ENCODE measurements around the gene TMEM205. TPM values are rescaled to one million over a fixed set of nuclear protein-coding genes. Genes with fewer than 3 reads are reported as not detected.
A peak's percentile ranks its signal among the peaks of the same experiment; 100 is the strongest.

The TMEM205 gene
- total and polyA plus RNA-seq, 2 donors = 54.5 to 75.2 TPM

DNA sequence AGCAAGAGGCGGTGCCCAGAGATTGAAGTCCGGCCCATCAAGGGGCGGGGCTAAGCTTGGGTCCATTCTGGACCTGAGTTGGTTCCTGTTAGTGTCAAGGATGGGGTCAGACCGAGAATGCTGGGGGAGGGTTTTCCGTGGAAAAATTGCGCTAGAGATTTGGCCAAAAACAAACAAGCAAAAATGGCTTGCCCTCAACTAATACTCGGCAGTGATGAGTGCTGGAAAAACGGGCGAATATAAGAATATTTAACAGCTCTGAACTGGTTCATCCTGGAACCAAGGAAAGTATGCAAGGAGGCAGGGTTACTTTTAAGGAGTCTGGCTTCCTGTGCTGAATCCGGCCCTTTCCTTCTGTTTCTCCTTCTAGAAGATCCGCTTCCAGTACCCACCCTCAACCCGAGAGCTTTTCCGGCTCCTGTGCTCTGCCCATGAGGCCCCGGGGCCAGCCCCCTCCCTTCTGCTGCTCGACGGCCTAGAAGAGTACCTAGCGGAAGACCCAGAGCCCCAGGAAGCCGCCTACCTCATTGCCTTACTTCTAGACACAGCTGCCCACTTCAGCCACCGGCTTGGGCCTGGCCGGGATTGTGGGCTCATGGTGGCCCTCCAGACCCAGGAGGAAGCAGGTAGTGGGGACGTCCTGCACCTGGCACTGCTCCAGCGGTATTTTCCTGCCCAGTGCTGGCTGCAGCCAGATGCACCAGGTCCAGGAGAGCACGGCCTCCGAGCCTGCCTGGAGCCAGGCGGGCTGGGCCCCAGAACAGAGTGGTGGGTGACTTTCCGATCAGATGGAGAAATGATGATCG, 29.3 kb upstream of the TMEM205 start:
- H3K27ac ChIP-seq (ENCODE audit: low read depth in 1 of 2, low read length in 1 of 2) = peak overlapping the region; percentile 98
- DNase-seq (ENCODE audit: low read depth in 6 of 9, low spot score in 9 of 9) = peak in 8 of 9 donors; percentile 55 to 93 (median 82)
- no peaks in the 10 kb centered on the region for H3K27me3 ChIP-seq (ENCODE audit: control insufficient read depth in 2 of 2, insufficient read depth in 1 of 2, low read length in 1 of 2)
- H3K4me1 ChIP-seq (ENCODE audit: control insufficient read depth in 2 of 2, insufficient read depth in 2 of 2, low read length in 2 of 2) = peaks cover 19 to 40% of the 10 kb centered on the region in 2 donors
- peak overlapping the region; percentile 72 to 90 for H3K4me3 ChIP-seq (ENCODE audit: low read length in 2 of 2)
- 8% methylated on average over 27 of the region's 27 CpGs for WGBS
- H3K36me3 ChIP-seq (ENCODE audit: control insufficient read depth in 2 of 2, insufficient read depth in 2 of 2, low read length in 1 of 2) = peaks cover 6 to 14% of the 10 kb centered on the region in 2 donors
- H3K9me3 ChIP-seq (ENCODE audit: control insufficient read depth in 2 of 2, insufficient read depth in 1 of 2, low read length in 1 of 2) = no peaks in the 10 kb centered on the region

GRCh38 chr19:11374433-11375142, 28.5 kb upstream of the TMEM205 start, which contains the start of gene SWSAP1:
SWSAP1 (plus strand) TSS chr19:11374666; CDS start chr19:11374681, 15 bp downstream.
- Histone ChIP-seq H3K4me3 (ENCODE audit: low read length in 2 of 2) (peak within 1 kb of the TSS; percentile 72 to 90), H3K36me3 (ENCODE audit: control insufficient read depth in 2 of 2, insufficient read depth in 2 of 2, low read length in 1 of 2) (peaks cover 6 to 14% of the 10 kb centered on the region in 2 donors), H3K27me3 (ENCODE audit: control insufficient read depth in 2 of 2, insufficient read depth in 1 of 2, low read length in 1 of 2) (no peaks in the 10 kb centered on the region), H3K4me1 (ENCODE audit: control insufficient read depth in 2 of 2, insufficient read depth in 2 of 2, low read length in 2 of 2) (peaks cover 14 to 35% of the 10 kb centered on the region in 2 donors), H3K9me3 (ENCODE audit: control insufficient read depth in 2 of 2, insufficient read depth in 1 of 2, low read length in 1 of 2) (no peaks in the 10 kb centered on the region), H3K27ac (ENCODE audit: low read depth in 1 of 2, low read length in 1 of 2) (peak within 1 kb of the TSS; percentile 98 to 99)
- peak; percentile 97 to 100 (median 98) for DNase-seq (ENCODE audit: low read depth in 6 of 9, low spot score in 9 of 9)
- WGBS = under 1% methylated on average over 44 of the region's 44 CpGs

GRCh38 chr19:11373885-11374432, 27.9 kb upstream of the TMEM205 start:
- Histone ChIP-seq H3K9me3 (ENCODE audit: control insufficient read depth in 2 of 2, insufficient read depth in 1 of 2, low read length in 1 of 2) (no peaks in the 10 kb centered on the region), H3K4me3 (ENCODE audit: low read length in 2 of 2) (peak overlapping the region; percentile 72 to 90), H3K4me1 (ENCODE audit: control insufficient read depth in 2 of 2, insufficient read depth in 2 of 2, low read length in 2 of 2) (peaks cover 14 to 35% of the 10 kb centered on the region in 2 donors), H3K27me3 (ENCODE audit: control insufficient read depth in 2 of 2, insufficient read depth in 1 of 2, low read length in 1 of 2) (no peaks in the 10 kb centered on the region), H3K27ac (ENCODE audit: low read depth in 1 of 2, low read length in 1 of 2) (peak overlapping the region; percentile 46 to 95), H3K36me3 (ENCODE audit: control insufficient read depth in 2 of 2, insufficient read depth in 2 of 2, low read length in 1 of 2) (peaks cover 6 to 14% of the 10 kb centered on the region in 2 donors)
- DNase-seq (ENCODE audit: low read depth in 6 of 9, low spot score in 9 of 9) = no peak
- 10% methylated on average over 11 of the region's 11 CpGs for WGBS

DNA sequence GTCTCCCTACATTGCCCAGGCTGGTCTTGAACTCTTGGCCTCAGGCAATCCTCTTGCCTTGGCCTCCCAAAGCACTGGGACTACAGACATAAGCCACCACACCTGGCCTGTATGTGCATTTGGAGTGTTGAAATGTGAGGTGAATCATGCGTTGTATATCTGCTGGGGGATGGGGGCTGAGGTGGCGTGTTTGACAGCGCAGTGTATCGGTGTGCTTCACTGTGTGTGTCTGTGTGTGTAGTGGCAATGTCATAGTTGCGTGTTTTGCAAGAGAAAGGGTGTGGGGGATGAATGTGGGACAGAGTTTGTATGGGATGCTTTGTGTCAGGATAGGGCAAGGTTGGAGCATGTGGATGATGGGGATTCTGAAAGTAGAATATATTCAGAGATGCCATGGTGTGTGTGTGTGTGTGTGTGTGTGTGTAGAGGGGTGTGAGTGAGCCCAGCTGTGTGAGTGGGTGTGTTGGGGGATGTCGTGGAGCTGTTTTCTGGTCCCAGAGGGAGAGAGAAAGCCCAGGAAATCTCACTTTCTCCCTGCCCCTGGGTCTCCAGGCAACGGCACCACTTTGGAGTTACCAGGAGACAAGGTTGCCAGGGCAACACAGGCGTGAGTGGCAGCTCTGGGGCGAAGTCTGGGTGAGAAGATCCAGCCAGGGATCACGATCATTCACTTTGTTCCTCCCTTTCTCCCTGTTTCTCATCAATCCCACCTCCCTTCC, 27.3 kb upstream of the TMEM205 start:
- Histone ChIP-seq H3K9me3 (ENCODE audit: control insufficient read depth in 2 of 2, insufficient read depth in 1 of 2, low read length in 1 of 2) (no peaks in the 10 kb centered on the region), H3K4me1 (ENCODE audit: control insufficient read depth in 2 of 2, insufficient read depth in 2 of 2, low read length in 2 of 2) (peaks cover 14 to 35% of the 10 kb centered on the region in 2 donors), H3K36me3 (ENCODE audit: control insufficient read depth in 2 of 2, insufficient read depth in 2 of 2, low read length in 1 of 2) (peaks cover 6 to 10% of the 10 kb centered on the region in 2 donors), H3K27me3 (ENCODE audit: control insufficient read depth in 2 of 2, insufficient read depth in 1 of 2, low read length in 1 of 2) (no peaks in the 10 kb centered on the region), H3K27ac (ENCODE audit: low read depth in 1 of 2, low read length in 1 of 2) (no peak overlapping the region), H3K4me3 (ENCODE audit: low read length in 2 of 2) (no peak overlapping the region)
- DNase-seq (ENCODE audit: low read depth in 6 of 9, low spot score in 9 of 9) = peak in 1 of 9 donors; percentile 28
- WGBS = 61% methylated on average over 10 of the region's 10 CpGs

GRCh38 chr19:11370744-11371143, 24.7 kb upstream of the TMEM205 start:
- H3K27ac ChIP-seq (ENCODE audit: low read depth in 1 of 2, low read length in 1 of 2) = no peak overlapping the region
- H3K4me3 ChIP-seq (ENCODE audit: low read length in 2 of 2) = no peak overlapping the region
- peaks cover 0 to 5% of the 10 kb centered on the region in 2 donors for H3K36me3 ChIP-seq (ENCODE audit: control insufficient read depth in 2 of 2, insufficient read depth in 2 of 2, low read length in 1 of 2)
- DNase-seq (ENCODE audit: low read depth in 6 of 9, low spot score in 9 of 9) = no peak
- peaks cover 7 to 18% of the 10 kb centered on the region in 2 donors for H3K4me1 ChIP-seq (ENCODE audit: control insufficient read depth in 2 of 2, insufficient read depth in 2 of 2, low read length in 2 of 2)
- WGBS = 98% methylated on average over 2 of the region's 2 CpGs
- H3K27me3 ChIP-seq (ENCODE audit: control insufficient read depth in 2 of 2, insufficient read depth in 1 of 2, low read length in 1 of 2) = no peaks in the 10 kb centered on the region
- no peaks in the 10 kb centered on the region for H3K9me3 ChIP-seq (ENCODE audit: control insufficient read depth in 2 of 2, insufficient read depth in 1 of 2, low read length in 1 of 2)

GRCh38 chr19:11367528-11367927, 21.5 kb upstream of the TMEM205 start:
- Histone ChIP-seq H3K4me1 (ENCODE audit: control insufficient read depth in 2 of 2, insufficient read depth in 2 of 2, low read length in 2 of 2) (no peaks in the 10 kb centered on the region), H3K9me3 (ENCODE audit: control insufficient read depth in 2 of 2, insufficient read depth in 1 of 2, low read length in 1 of 2) (no peaks in the 10 kb centered on the region), H3K27ac (ENCODE audit: low read depth in 1 of 2, low read length in 1 of 2) (no peak overlapping the region), H3K4me3 (ENCODE audit: low read length in 2 of 2) (no peak overlapping the region), H3K36me3 (ENCODE audit: control insufficient read depth in 2 of 2, insufficient read depth in 2 of 2, low read length in 1 of 2) (peaks cover 0 to 5% of the 10 kb centered on the region in 2 donors), H3K27me3 (ENCODE audit: control insufficient read depth in 2 of 2, insufficient read depth in 1 of 2, low read length in 1 of 2) (peaks cover 0 to 1% of the 10 kb centered on the region in 2 donors)
- no peak for DNase-seq (ENCODE audit: low read depth in 6 of 9, low spot score in 9 of 9)
- 87% methylated on average over 2 of the region's 2 CpGs for WGBS

DNA sequence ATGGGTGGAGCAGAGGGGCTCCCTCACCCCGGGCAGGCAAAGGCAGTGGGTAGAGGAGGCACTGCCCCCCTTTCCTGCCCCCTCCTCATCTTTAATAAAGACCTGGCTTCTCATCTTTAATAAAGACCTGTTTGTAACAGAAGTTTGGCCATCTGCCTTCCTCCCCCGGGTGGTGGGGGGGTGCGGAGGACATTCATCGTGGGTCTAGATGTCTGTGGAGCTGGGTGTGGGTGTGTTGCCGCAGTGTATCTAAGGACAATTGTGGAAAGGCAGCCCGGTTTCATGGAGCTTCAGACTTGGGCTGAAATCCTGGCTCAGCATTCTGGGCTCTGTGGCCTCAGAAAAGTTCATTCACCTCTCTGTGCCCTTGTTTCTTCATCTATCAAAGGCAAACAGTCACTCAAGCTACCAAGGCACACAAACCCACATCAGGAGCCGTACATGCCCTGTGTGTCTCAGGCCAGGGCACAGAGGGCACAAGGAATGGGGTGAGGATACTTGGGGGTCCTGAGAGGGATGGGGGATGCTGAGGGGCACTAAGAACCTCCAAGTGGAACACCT, 19.6 kb upstream of the TMEM205 start:
- Histone ChIP-seq H3K4me3 (ENCODE audit: low read length in 2 of 2) (no peak overlapping the region), H3K27ac (ENCODE audit: low read depth in 1 of 2, low read length in 1 of 2) (no peak overlapping the region), H3K36me3 (ENCODE audit: control insufficient read depth in 2 of 2, insufficient read depth in 2 of 2, low read length in 1 of 2) (peaks cover 0 to 5% of the 10 kb centered on the region in 2 donors), H3K4me1 (ENCODE audit: control insufficient read depth in 2 of 2, insufficient read depth in 2 of 2, low read length in 2 of 2) (peaks cover 0 to 5% of the 10 kb centered on the region in 2 donors), H3K27me3 (ENCODE audit: control insufficient read depth in 2 of 2, insufficient read depth in 1 of 2, low read length in 1 of 2) (peaks cover 0 to 20% of the 10 kb centered on the region in 2 donors), H3K9me3 (ENCODE audit: control insufficient read depth in 2 of 2, insufficient read depth in 1 of 2, low read length in 1 of 2) (no peaks in the 10 kb centered on the region)
- no peak for DNase-seq (ENCODE audit: low read depth in 6 of 9, low spot score in 9 of 9)
- 98% methylated on average over 7 of the region's 7 CpGs for WGBS

GRCh38 chr19:11364935-11365334, 18.9 kb upstream of the TMEM205 start:
- Histone ChIP-seq H3K27ac (ENCODE audit: low read depth in 1 of 2, low read length in 1 of 2) (no peak overlapping the region), H3K4me1 (ENCODE audit: control insufficient read depth in 2 of 2, insufficient read depth in 2 of 2, low read length in 2 of 2) (peaks cover 0 to 5% of the 10 kb centered on the region in 2 donors), H3K9me3 (ENCODE audit: control insufficient read depth in 2 of 2, insufficient read depth in 1 of 2, low read length in 1 of 2) (no peaks in the 10 kb centered on the region), H3K36me3 (ENCODE audit: control insufficient read depth in 2 of 2, insufficient read depth in 2 of 2, low read length in 1 of 2) (peaks cover 0 to 5% of the 10 kb centered on the region in 2 donors), H3K4me3 (ENCODE audit: low read length in 2 of 2) (no peak overlapping the region), H3K27me3 (ENCODE audit: control insufficient read depth in 2 of 2, insufficient read depth in 1 of 2, low read length in 1 of 2) (peaks cover 0 to 27% of the 10 kb centered on the region in 2 donors)
- no peak for DNase-seq (ENCODE audit: low read depth in 6 of 9, low spot score in 9 of 9)
- WGBS = 91% methylated on average over 5 of the region's 5 CpGs

All from thymus (tissue), 11 donors.